ENCODE measurements around the gene CLECL1. TPM values are rescaled to one million over a fixed set of nuclear protein-coding genes. Genes with fewer than 3 reads are reported as not detected.
A peak's percentile ranks its signal among the peaks of the same experiment; 100 is the strongest.

The CLECL1 gene
- total and polyA plus RNA-seq, 9 of the 15 experiments (the other 6 are each of a cell fraction or from before 2014, with no cell fraction given): 0.13 to 0.25 TPM; not detected in 7

DNA sequence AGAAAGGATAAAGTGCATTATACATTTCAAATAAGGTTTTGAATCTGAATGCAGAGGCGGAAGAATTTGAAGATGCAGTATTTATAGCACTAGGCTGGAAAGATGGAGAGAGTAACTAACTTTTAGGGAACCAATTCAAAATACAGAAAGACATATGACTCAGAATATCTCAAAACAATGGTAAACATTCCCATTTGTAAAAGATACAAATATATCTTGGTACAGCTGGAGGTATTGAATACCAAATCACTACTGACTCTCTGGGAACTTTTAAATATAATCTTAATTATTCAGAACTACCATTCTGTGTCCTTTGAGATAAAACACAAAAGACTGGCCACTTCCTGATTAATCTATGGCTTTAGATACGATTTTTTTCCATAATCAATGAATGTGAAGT lies 22.7 kb upstream of the CLECL1 start:
- CTCF ChIA-PET (ENCODE audit: low intra/inter-chr PET ratio): no interaction called here
- ATAC-seq (no peak), DNase-seq (ENCODE audit: extremely low read depth in 1 of 4, low spot score in 3 of 4) (no peak), FAIRE-seq (no peak)
- Histone ChIP-seq H2AFZ (ENCODE audit: low read depth, low read length) (no peak overlapping the region), H3K9me3 (replicated peaks; ENCODE audit: control insufficient read depth, insufficient read depth, low read depth, low read length) (no peaks in the 10 kb centered on the region), H3K79me2 (ENCODE audit: control insufficient read depth, insufficient read depth, low read length) (peaks cover 69% of the 10 kb centered on the region), H3K27ac (ENCODE audit: extremely low read depth, low read depth, low read length) (no peak overlapping the region), H3K4me1 (replicated peaks in 1 of 2; ENCODE audit: control insufficient read depth in 2 of 2, insufficient read depth in 2 of 2, low read length in 2 of 2) (no peaks in the 10 kb centered on the region; a peak in 1 of 5 replicates), H3K4me3 (no peak overlapping the region), H3K4me2 (ENCODE audit: insufficient read depth, low read length) (no peak overlapping the region), H3K9ac (ENCODE audit: insufficient read depth in 1 of 2, low read depth in 2 of 2, low read length in 2 of 2) (no peak overlapping the region), H3K36me3 (ENCODE audit: control insufficient read depth, insufficient read depth, low read length) (peaks cover 43% of the 10 kb centered on the region), H3K9me1 (ENCODE audit: control insufficient read depth, insufficient read depth, low read length) (no peaks in the 10 kb centered on the region), H3K27me3 (ENCODE audit: control insufficient read depth in 2 of 2, insufficient read depth in 2 of 2, low read length in 2 of 2) (no peaks in the 10 kb centered on the region), H4K20me1 (replicated peaks; ENCODE audit: control insufficient read depth, insufficient read depth, low read length) (no peaks in the 10 kb centered on the region; the same call in 1 of the 2 replicates)
- TF ChIP-seq POLR2AphosphoS5 (IDR thresholded peaks at IDR 0.05; ENCODE audit: control insufficient read depth, insufficient read depth, low read depth, low read length) (0 out of 2 replicates have a peak, but pooled peaks have one; percentile 7), POLR2G (IDR thresholded peaks at IDR 0.05; ENCODE audit: low read depth, low read length) (peak; percentile 47; the same call in 1 of the 2 replicates), TBL1XR1 (IDR thresholded peaks at IDR 0.05; ENCODE audit: low read length in 2 of 2) (no peak), ZNF133 (CRISPR knock-in tag; IDR thresholded peaks at IDR 0.05) (no peak), CSDE1 (IDR thresholded peaks at IDR 0.05) (no peak), XRCC5 (IDR thresholded peaks at IDR 0.05; ENCODE audit: low read depth, low read length) (no peak), RBFOX2 (IDR thresholded peaks at IDR 0.05; ENCODE audit: low read depth, low read length) (peak; percentile 62)
- intact Hi-C loops (cut with micrococcal nuclease): no loop called here
- POLR2A ChIA-PET: interaction anchor here (0.9 kb wide), 1 partner anchor 41 kb away, joined by 3 read pairs; no protein-coding TSS in a partner anchor
- in situ Hi-C loops (cut with MboI): no loop called here
- WGBS (ENCODE audit: insufficient coverage, low coverage, missing lambda C conversion rate): 54% methylated on average over 2 of the region's 2 CpGs
- BruUV-seq (replicated peaks): no TSS peak

GRCh38 chr12:9755035-9755434 lies 22.1 kb upstream of the CLECL1 start:
- no peak overlapping the region for H3K4me3 ChIP-seq
- intact Hi-C loops (cut with micrococcal nuclease): no loop called here
- no peak overlapping the region for H3K9ac ChIP-seq (ENCODE audit: insufficient read depth in 1 of 2, low read depth in 2 of 2, low read length in 2 of 2)
- POLR2A ChIA-PET: interaction anchor here (0.9 kb wide), 1 partner anchor 42 kb away, joined by 3 read pairs; no protein-coding TSS in a partner anchor
- in situ Hi-C loops (cut with MboI): no loop called here
- no peaks in the 10 kb centered on the region for H3K9me3 ChIP-seq (replicated peaks; ENCODE audit: control insufficient read depth, insufficient read depth, low read depth, low read length)
- no peaks in the 10 kb centered on the region for H3K27me3 ChIP-seq (ENCODE audit: control insufficient read depth in 2 of 2, insufficient read depth in 2 of 2, low read length in 2 of 2)
- no peaks in the 10 kb centered on the region for H3K9me1 ChIP-seq (ENCODE audit: control insufficient read depth, insufficient read depth, low read length)
- DNase-seq (ENCODE audit: extremely low read depth in 1 of 4, low spot score in 3 of 4): no peak
- peaks cover 43% of the 10 kb centered on the region for H3K36me3 ChIP-seq (ENCODE audit: control insufficient read depth, insufficient read depth, low read length)
- H4K20me1 ChIP-seq (replicated peaks; ENCODE audit: control insufficient read depth, insufficient read depth, low read length): no peaks in the 10 kb centered on the region; the same call in 1 of the 2 replicates
- no TSS peak for BruUV-seq (replicated peaks)
- peaks cover 63% of the 10 kb centered on the region for H3K79me2 ChIP-seq (ENCODE audit: control insufficient read depth, insufficient read depth, low read length)
- CTCF ChIA-PET (ENCODE audit: low intra/inter-chr PET ratio): no interaction called here
- no peak for FAIRE-seq
- no peak for ATAC-seq
- H3K4me2 ChIP-seq (ENCODE audit: insufficient read depth, low read length): no peak overlapping the region
- no peaks in the 10 kb centered on the region; a peak in 1 of 5 replicates for H3K4me1 ChIP-seq (replicated peaks in 1 of 2; ENCODE audit: control insufficient read depth in 2 of 2, insufficient read depth in 2 of 2, low read length in 2 of 2)
- H2AFZ ChIP-seq (ENCODE audit: low read depth, low read length): no peak overlapping the region
- no peak overlapping the region for H3K27ac ChIP-seq (ENCODE audit: extremely low read depth, low read depth, low read length)
- TF ChIP-seq SUPT5H (IDR thresholded peaks at IDR 0.05): 0 out of 2 replicates have a peak, but pooled peaks have one; percentile 17
- no peak for TF ChIP-seq NFXL1 (CRISPR knock-in tag; IDR thresholded peaks at IDR 0.05)
- TF ChIP-seq SMAD1 (IDR thresholded peaks at IDR 0.05; ENCODE audit: low read depth, low read length, partially characterized antibody): peak; percentile 8
- TF ChIP-seq YY1 (IDR thresholded peaks at IDR 0.05; ENCODE audit: borderline replicate concordance in 1 of 3, control insufficient read depth in 1 of 3, extremely low read depth in 1 of 3, insufficient read depth in 3 of 3, insufficient read length in 1 of 3, insufficient replicate concordance in 2 of 3, low read depth in 1 of 3, low read length in 2 of 3): peak in 1 of 3 experiments; percentile 26
- TF ChIP-seq, protein P1, sequence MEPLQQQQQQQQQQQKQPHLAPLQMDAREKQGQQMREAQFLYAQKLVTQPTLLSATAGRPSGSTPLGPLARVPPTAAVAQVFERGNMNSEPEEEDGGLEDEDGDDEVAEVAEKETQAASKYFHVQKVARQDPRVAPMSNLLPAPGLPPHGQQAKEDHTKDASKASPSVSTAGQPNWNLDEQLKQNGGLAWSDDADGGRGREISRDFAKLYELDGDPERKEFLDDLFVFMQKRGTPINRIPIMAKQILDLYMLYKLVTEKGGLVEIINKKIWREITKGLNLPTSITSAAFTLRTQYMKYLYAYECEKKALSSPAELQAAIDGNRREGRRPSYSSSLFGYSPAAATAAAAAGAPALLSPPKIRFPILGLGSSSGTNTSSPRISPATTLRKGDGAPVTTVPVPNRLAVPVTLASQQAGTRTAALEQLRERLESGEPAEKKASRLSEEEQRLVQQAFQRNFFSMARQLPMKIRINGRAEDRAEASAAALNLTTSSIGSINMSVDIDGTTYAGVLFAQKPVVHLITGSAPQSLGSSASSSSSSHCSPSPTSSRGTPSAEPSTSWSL (CRISPR knock-in tag; IDR thresholded peaks at IDR 0.05; ENCODE audit: borderline replicate concordance): no peak
- TF ChIP-seq POLR2AphosphoS5 (IDR thresholded peaks at IDR 0.05; ENCODE audit: control insufficient read depth, insufficient read depth, low read depth, low read length): peak; percentile 34; the same call in 1 of the 2 replicates
- no peak for TF ChIP-seq MIER1 (IDR thresholded peaks at IDR 0.05; ENCODE audit: low read depth)
- no peak for TF ChIP-seq ZNF217 (CRISPR knock-in tag; IDR thresholded peaks at IDR 0.05)
